VCaP (cell line): ENCODE measurements around the gene UTS2R.

Source experiments
- H3K27ac ChIP-seq: fragments of 450-650 bp; 2 replicates; pipeline ENCODE4 v1.5.1; 2017
- TF ChIP-seq, protein P1 (sequence below): fragments of 450-650 bp; conservative IDR thresholded peaks from 2 replicates; pipeline ENCODE4 v1.5.1; 2017; ENCODE audit warnings: mild to moderate bottlenecking, moderate library complexity

UTS2R gene

DNA sequence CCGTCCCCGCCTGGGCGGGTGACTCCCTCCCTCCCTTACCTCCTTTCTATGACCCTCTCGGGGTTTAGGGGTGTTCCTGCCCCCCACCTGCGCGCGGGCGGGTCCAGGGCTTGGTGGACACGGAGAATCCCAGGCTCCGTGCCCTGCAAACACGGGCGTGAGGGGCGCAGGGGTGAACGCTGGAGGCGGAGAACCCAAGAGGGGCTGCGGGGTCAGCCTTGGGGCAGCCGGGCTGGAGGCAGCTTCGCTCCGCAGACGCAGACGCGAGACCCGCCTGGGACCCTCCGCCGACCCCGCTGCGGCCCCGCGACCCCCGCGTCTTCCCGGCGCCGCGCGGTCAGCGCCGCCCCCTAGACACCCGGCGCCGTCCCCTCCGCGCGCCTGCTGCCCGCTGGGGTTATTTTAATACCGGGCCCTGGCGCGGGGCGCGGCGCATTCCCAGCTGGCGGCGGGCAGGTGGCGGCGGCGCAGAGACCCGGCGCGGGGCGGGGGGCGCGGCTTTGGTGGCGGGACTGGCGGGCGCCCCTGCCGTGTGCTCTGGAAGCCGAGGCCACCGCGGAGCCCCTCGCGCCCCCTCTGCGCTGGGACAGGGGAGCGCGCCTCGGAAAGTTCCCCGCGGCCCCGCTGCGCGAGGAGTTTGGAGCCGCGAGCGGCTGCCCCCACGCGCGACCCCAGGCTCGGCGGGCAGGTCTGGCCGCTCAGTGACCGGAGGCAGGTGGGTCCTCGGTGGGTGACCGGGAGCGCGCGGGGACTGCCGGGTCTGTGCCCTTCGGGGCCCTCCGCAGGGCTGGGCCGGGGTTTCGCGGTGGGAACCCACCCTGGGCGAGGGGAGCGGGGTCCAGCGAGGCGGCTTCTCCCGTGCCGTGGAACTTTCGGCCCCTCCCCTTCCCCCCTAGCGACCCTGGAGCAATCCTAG is at the start of gene UTS2R:
Gene UTS2R, plus strand, starts transcription at position 433 of the 916 bp plus-strand sequence. CDS start 2,560 bp downstream, outside the sequence.
- TF ChIP-seq, protein P1, sequence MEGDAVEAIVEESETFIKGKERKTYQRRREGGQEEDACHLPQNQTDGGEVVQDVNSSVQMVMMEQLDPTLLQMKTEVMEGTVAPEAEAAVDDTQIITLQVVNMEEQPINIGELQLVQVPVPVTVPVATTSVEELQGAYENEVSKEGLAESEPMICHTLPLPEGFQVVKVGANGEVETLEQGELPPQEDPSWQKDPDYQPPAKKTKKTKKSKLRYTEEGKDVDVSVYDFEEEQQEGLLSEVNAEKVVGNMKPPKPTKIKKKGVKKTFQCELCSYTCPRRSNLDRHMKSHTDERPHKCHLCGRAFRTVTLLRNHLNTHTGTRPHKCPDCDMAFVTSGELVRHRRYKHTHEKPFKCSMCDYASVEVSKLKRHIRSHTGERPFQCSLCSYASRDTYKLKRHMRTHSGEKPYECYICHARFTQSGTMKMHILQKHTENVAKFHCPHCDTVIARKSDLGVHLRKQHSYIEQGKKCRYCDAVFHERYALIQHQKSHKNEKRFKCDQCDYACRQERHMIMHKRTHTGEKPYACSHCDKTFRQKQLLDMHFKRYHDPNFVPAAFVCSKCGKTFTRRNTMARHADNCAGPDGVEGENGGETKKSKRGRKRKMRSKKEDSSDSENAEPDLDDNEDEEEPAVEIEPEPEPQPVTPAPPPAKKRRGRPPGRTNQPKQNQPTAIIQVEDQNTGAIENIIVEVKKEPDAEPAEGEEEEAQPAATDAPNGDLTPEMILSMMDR, result no peak
- no peak within 1 kb of the TSS for H3K27ac ChIP-seq

DNA sequence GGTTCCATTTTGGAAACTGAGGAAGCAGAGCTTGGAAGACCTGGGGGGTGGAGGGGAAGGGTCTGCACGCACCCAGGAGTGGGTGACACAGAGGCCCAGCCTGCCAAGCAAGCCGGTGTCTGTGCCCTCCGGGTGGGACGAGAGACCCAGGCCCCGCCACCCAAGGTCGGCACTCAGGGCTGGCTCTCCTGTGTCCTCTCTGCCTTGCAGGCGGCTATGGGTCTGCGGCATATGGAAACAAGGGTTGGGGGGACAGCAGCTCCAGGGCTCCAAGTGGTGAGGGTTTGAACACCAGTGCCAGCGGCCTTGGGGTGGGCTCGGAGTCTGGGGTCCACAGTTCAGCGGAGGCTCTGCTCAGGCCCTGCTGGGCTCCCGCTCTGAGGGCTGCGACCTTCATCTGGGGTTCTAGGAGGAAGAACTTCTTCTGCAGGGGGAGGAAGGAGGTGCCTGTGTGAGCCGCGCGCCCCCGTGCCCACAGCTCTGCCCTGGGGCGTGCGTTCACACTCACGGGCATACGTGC is 49.6 kb upstream of the UTS2R start:
- TF ChIP-seq, protein P1, result no peak
- no peak overlapping the region for H3K27ac ChIP-seq

DNA sequence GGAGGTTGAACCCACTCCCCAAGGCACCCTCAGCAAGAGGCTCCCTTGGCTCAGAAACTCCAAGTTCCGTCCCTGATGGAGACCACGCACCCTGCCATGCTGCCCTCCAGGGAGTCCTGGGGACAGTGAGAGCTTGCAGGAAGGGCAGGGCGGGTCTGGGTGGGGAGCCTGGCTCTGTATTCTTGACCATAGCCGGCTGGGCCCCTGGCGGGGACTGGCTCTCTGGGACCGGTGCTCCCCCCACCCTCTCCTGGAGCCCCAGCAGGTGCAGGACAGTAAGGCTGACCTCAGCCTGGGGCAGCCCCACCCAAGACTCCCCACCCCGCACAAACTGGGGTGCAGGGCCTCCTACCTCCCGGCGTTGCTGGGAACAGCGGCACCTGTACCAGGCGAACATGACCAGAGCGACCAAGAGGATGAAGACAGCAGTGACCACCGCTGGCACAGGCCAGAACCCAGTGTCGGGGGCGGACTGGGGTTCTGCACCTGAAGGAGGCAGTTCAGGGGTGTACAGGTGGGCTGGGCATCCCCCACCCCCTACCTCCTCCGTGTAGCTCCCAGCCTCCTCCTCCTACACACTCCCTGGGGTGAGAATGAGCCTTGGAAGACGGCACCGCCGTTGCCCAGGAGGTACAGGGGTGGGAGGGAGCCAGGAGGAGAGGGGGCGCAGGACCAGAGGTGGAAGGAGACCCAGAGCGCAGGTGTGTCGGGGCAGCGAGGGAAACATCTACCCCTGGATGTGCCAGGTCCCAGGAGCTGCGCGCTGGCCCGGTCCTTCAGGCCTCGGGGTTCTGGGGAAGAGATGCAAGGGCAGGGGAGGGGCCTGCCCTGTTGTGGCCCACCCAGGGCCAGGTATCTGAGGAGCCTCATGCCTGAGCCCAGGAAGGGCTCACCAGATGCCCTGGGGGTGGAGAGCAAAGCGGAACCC is 48.8 kb upstream of the UTS2R start:
- no peak overlapping the region for H3K27ac ChIP-seq
- TF ChIP-seq, protein P1, result no peak

- TF ChIP-seq, protein P1, result no peak
- H3K27ac ChIP-seq, result no peak overlapping the region
Observed at GRCh38 chr17:82323514-82324234, 47.9 kb upstream of the UTS2R start.

DNA sequence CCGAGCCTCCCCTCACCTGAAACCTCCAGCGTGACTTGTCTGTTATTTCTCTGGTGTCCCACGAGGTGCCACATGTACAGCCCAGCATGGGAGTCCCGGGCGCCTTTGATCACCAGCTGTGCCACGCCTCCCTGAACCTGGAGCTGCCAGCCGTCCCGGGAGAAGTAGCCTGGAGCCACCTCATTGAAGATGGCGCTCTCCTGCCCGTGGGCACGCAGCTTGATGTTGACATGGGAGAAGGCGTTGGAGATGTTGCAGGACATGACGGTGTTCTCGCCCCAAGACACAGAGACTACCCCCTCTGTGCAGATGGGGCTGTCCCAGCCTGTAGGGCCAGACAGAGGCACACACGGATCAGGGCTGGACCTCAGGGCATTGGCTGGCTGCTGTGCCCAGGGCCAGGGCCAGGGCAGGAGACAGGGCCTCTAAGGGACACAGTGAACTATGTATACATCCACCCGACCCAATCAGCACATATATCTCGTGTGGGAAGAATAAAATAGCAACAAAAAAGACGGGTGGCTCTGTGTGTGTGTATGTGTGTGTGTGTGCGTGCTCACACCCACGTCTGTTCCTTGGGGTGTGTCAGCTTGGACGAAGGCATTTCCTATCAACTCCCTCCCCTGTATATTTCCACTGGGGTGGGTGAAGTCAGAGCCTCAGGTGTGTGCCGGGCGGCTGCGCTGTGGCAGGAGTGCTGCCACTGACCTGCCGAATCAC is 46.8 kb upstream of the UTS2R start:
- TF ChIP-seq, protein P1, result no peak
- no peak overlapping the region for H3K27ac ChIP-seq

GRCh38 chr17:82325286-82326180 is 46.0 kb upstream of the UTS2R start:
- H3K27ac ChIP-seq, result no peak overlapping the region

More at GRCh38 chr17:82325286-82326180, 46.0 kb upstream of the UTS2R start:
- TF ChIP-seq, protein P1, result no peak
